ENCODE results near the gene ITPA. TPM values are rescaled to one million over a fixed set of nuclear protein-coding genes. Genes with fewer than 3 reads are reported as not detected.

The ITPA gene
- total and polyA plus RNA-seq, 2 donors (not counting 1 experiment from before 2014, with no cell fraction given) = 55.5 to 65.6 TPM

DNA sequence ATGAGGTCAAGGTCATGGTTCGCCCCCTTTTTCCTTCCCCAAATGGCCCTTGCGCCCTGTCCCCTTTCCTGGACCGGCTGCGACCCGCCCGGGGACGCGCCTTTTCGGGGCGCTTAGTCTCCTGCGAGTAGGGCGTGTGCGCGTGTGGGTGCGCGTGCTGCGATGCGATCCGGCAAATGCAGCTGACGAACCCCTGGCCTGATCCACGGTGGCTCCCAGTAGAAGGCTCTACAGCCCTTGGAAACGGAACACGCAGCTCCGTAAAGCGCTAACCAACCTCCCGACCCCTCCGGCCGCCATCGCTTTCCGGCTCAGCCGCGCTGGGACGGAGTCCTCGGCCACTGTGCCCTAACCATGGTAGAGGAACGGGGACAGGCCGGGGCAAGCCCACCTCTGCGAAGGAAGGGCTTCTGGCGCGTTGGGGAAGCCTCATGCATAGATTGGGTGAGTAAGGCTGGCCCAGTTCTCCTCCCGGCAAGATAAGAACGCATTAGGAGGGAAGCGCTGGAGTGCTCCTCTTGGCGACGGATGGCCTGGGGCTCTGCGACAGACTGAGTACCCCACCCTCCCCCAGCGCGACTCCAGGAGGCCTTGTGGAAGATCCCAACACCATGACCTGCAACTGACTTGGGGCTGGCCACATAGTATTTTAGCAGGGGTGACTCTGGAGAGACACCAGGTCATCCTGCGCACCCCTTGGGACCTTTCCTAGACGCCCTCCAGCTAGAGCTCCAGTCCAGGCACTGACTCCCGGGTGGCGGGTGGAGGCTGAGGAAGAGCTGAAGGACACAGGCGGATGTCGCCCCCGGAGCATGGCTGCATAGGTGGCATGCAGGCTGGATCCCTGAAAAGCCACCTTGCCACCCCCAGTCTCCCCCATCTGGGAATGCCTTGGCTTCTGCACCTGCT, 30.8 kb downstream of the ITPA start:
- 19% methylated on average over 52 of the region's 54 CpGs for WGBS (ENCODE audit: insufficient coverage)

More for the DNA sequence above, 30.8 kb downstream of the ITPA start:
- Histone ChIP-seq H3K4me2 (replicated peaks; ENCODE audit: low read depth, low read length, poor library complexity, severe bottlenecking) (peak overlapping the region; percentile 82), H3K9ac (ENCODE audit: low read length) (peak overlapping the region; percentile 67), H3K27me3 (replicated peaks in 1 of 4; ENCODE audit: control extremely low read depth in 1 of 4, control insufficient read depth in 3 of 4, insufficient read depth in 4 of 4, low read length in 3 of 4) (peaks cover 0 to 63% (median 23%) of the 10 kb centered on the region in 4 experiments), H3K4me1 (ENCODE audit: control insufficient read depth in 2 of 2, insufficient read depth in 2 of 2, low read length in 2 of 2) (peaks cover 18 to 22% of the 10 kb centered on the region in 2 donors), H2AFZ (ENCODE audit: insufficient read depth, low read depth, low read length, poor library complexity, severe bottlenecking) (peak overlapping the region; percentile 79), H4K20me1 (ENCODE audit: control insufficient read depth, insufficient read depth, low read length, poor library complexity, severe bottlenecking) (no peaks in the 10 kb centered on the region), H3K9me3 (ENCODE audit: control extremely low read depth in 1 of 3, control insufficient read depth in 2 of 3, insufficient read depth in 1 of 3, low read length in 2 of 3) (peaks cover 0 to 19% (median 0%) of the 10 kb centered on the region in 3 donors), H3K27ac (ENCODE audit: low read length in 2 of 2) (no peak overlapping the region), H3K4me3 (ENCODE audit: control extremely low read depth in 1 of 5, extremely low read depth in 1 of 5, insufficient read depth in 1 of 5, low read depth in 2 of 5, low read length in 4 of 5) (peak overlapping the region; percentile 21 to 64 (median 56)), H3K79me2 (ENCODE audit: control insufficient read depth, insufficient read depth, low read length) (no peaks in the 10 kb centered on the region), H3K36me3 (replicated peaks in 1 of 2; ENCODE audit: control extremely low read depth in 1 of 2, control insufficient read depth in 1 of 2, extremely low read depth in 1 of 2, insufficient read depth in 2 of 2, low read length in 1 of 2) (no peaks in the 10 kb centered on the region)
- CTCF ChIA-PET = interaction anchor here (1.0 to 2.3 kb wide), 3 partner anchors 9 to 21 kb away, joined by 4 to 6 read pairs (median 4); no protein-coding TSS in a partner anchor
- ATAC-seq (ENCODE audit: low read depth) (no peak), DNase-seq (peak; percentile 50)
- no peak for TF ChIP-seq EZH2 (IDR thresholded peaks at IDR 0.05; ENCODE audit: borderline replicate concordance, insufficient read depth, low read depth, low read length, poor library complexity, severe bottlenecking)
- TF ChIP-seq CTCF (IDR thresholded peaks at IDR 0.05) = no peak
- Mint-ChIP-seq H3K4me3 (peak overlapping the region; percentile 92), H3K4me1 (peaks cover 19% of the 10 kb centered on the region), H3K27ac (peak overlapping the region; percentile 15), H3K27me3 (peaks cover 46% of the 10 kb centered on the region), H3K9me3 (ENCODE audit: insufficient read depth) (no peaks in the 10 kb centered on the region)
- POLR2A ChIA-PET = no interaction called here
- intact Hi-C loops (cut with micrococcal nuclease) = loop anchor here (2.0 kb wide), 1 partner anchor 17 kb away; no protein-coding TSS in a partner anchor

All from B cell (primary cell).